H1 (cell line): Measurements from ENCODE around the gene WLS. TPM values are rescaled to one million over a fixed set of nuclear protein-coding genes. Genes with fewer than 3 reads are reported as not detected.

ENCODE experiments used
- CTBP2 ChIP-seq: IDR thresholded peaks from 2 replicates; pipeline ENCODE4 v1.7.0; 2011; ENCODE audit warnings: borderline replicate concordance, mild to moderate bottlenecking, moderate library complexity, mixed read lengths, low read length; ENCODE audit not compliant: insufficient read depth, insufficient read length
- MAX ChIP-seq: IDR thresholded peaks from 2 replicates; pipeline ENCODE4 v1.6.1; 2012; ENCODE audit warnings: inconsistent platforms
- PHF8 ChIP-seq: fragments of 200-600 bp; sonication (generic); conservative IDR thresholded peaks from 2 replicates; pipeline ENCODE4 v1.7.1; 2012; ENCODE audit warnings: low read depth, mild to moderate bottlenecking, inconsistent platforms, low read length, moderate library complexity
- SRF ChIP-seq: IDR thresholded peaks from 2 replicates; pipeline ENCODE4 v1.6.1; 2011; ENCODE audit warnings: mild to moderate bottlenecking, low read depth, low read length, moderate library complexity
- SUZ12 ChIP-seq: fragments of 200-600 bp; sonication (generic); IDR thresholded peaks from 2 replicates; pipeline ENCODE4 v1.6.1; 2012; ENCODE audit warnings: mild to moderate bottlenecking, inconsistent platforms, low read length, moderate library complexity, mixed read lengths
- TEAD4 ChIP-seq: IDR thresholded peaks from 2 replicates; pipeline ENCODE4 v1.6.1; 2012; ENCODE audit warnings: low read depth, low read length, inconsistent platforms, mixed read lengths
- polyA plus RNA-seq, 7 experiments: library from polyadenylated mRNA; depleted of rRNA in 3 of 7; stranded (reverse) in 5 of 7; unstranded in 2 of 7; fragments of >200 nt in 5 of 7; fragments of 200-250 nt in 2 of 7; gene quantifications; 1 replicate in 5 of 7; 2 replicates in 1 of 7; 4 replicates in 1 of 7; pipeline versions ENCODE4 v1.2.1 to v1.2.3, GENCODE V29; 2011 to 2013; ENCODE audit warnings: missing spikeins in 2 of 7, mixed read lengths in 2 of 7
- total RNA-seq: library from RNA; stranded (reverse); fragmentation: NEBNext Ultra II Directional; extraction: Animal tissue kit (Norgen Biotek cat#: 25700); gene quantifications from 2 replicates; pipeline ENCODE4 v1.2.1, GENCODE V29; 2021

The WLS gene
- total and polyA plus RNA-seq, 2 of the 8 experiments (the other 6 are each of a cell fraction or from before 2014, with no cell fraction given), result 1.2 to 2.7 TPM

- TF ChIP-seq PHF8, result no peak
- no peak for TF ChIP-seq SUZ12
- TF ChIP-seq SRF, result no peak
- TF ChIP-seq MAX, result no peak
- no peak for TF ChIP-seq TEAD4
- TF ChIP-seq CTBP2, result no peak
- TF ChIP-seq, all 59 proteins: peak for 0
Measured at GRCh38 chr1:68131261-68131660, 101.1 kb downstream of the WLS start (continued).
